Astrocyte (in vitro differentiated cells and primary cell): ENCODE results near the gene MPV17.

Experiments used
- EZH2 ChIP-seq: IDR thresholded peaks from 2 replicates; pipeline ENCODE4 v1.6.1; 2012; ENCODE audit warnings: mild to moderate bottlenecking, low read length, inconsistent platforms; ENCODE audit not compliant: insufficient read depth
- TF ChIP-seq, protein P1 (sequence below): IDR thresholded peaks from 2 replicates; pipeline ENCODE4 v1.5.1; 2011; ENCODE audit warnings: low read depth, mild to moderate bottlenecking, inconsistent platforms, low read length, moderate library complexity; ENCODE audit not compliant: insufficient read depth

DNA sequence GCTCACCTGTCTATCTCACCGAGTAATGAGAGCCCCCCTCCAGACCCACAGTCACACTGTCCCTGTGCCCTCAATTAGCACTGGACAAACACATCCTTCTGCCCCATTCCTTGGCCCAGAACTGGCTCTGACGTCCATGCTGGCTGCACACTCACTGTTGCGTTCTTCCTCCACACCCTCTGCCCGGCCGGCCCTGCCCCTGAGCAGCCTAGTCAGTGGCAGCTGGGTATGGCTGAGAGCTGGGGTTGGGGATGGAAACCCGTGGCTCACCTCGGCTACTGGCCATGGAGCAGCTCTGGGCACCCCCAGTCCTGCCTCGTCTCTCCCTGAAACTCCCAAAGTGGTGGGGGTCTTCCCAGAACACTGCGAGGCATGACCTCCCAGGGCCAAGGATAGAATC, 8.2 kb downstream of the MPV17 start:
- TF ChIP-seq, protein P1, sequence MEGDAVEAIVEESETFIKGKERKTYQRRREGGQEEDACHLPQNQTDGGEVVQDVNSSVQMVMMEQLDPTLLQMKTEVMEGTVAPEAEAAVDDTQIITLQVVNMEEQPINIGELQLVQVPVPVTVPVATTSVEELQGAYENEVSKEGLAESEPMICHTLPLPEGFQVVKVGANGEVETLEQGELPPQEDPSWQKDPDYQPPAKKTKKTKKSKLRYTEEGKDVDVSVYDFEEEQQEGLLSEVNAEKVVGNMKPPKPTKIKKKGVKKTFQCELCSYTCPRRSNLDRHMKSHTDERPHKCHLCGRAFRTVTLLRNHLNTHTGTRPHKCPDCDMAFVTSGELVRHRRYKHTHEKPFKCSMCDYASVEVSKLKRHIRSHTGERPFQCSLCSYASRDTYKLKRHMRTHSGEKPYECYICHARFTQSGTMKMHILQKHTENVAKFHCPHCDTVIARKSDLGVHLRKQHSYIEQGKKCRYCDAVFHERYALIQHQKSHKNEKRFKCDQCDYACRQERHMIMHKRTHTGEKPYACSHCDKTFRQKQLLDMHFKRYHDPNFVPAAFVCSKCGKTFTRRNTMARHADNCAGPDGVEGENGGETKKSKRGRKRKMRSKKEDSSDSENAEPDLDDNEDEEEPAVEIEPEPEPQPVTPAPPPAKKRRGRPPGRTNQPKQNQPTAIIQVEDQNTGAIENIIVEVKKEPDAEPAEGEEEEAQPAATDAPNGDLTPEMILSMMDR, result no peak
- TF ChIP-seq EZH2, result no peak
